LoVo (cell line): ENCODE measurements around the gene FGD3.
"Not testable (repeated sequence)": the region's sequence is repeated elsewhere in the genome, so short reads cannot be mapped to it uniquely, and the experiment has no call there.

Source experiments
- DNase-seq: peaks from one replicate; pipeline ENCODE4 v3.0.0-alpha.2; 2016; ENCODE audit warnings: low spot score

FGD3 gene

GRCh38 chr9:92947268-92948037 lies at the start of gene FGD3:
TSS of gene FGD3 (plus strand) at chr9:92947523. CDS start at chr9:92976257, 28,734 bp downstream.
- DNase-seq: peak; percentile 16

- not testable (repeated sequence) for DNase-seq
Measured at GRCh38 chr9:92905137-92905536, 42.2 kb upstream of the FGD3 start.

GRCh38 chr9:92911511-92912475 lies 35.5 kb upstream of the FGD3 start:
- no peak for DNase-seq

GRCh38 chr9:92917176-92917800 lies 30.0 kb upstream of the FGD3 start:
- DNase-seq: no peak

- DNase-seq: no peak
Measured at GRCh38 chr9:92920437-92920836, 26.9 kb upstream of the FGD3 start.

- DNase-seq: no peak
Measured at GRCh38 chr9:92931606-92932005, 15.7 kb upstream of the FGD3 start.

- DNase-seq: no peak
Measured at GRCh38 chr9:92934321-92934720, 13.0 kb upstream of the FGD3 start.

- no peak for DNase-seq
Measured at GRCh38 chr9:92938025-92938424, 9.3 kb upstream of the FGD3 start.

- no peak for DNase-seq
Measured at GRCh38 chr9:92941861-92942260, 5.5 kb upstream of the FGD3 start.

GRCh38 chr9:92942688-92943616 lies 4.4 kb upstream of the FGD3 start:
- DNase-seq: no peak

GRCh38 chr9:92944921-92945320 lies 2.4 kb upstream of the FGD3 start:
- DNase-seq: no peak

GRCh38 chr9:92945796-92946195 lies 1.5 kb upstream of the FGD3 start:
- DNase-seq: no peak

- DNase-seq: no peak
Measured at GRCh38 chr9:92948038-92948534, 763 bp downstream of the FGD3 start.

GRCh38 chr9:92948632-92949031 lies 1.3 kb downstream of the FGD3 start:
- DNase-seq: no peak

GRCh38 chr9:92949266-92949982 lies 2.1 kb downstream of the FGD3 start:
- DNase-seq: no peak

GRCh38 chr9:92950359-92950955 lies 3.1 kb downstream of the FGD3 start:
- DNase-seq: no peak

- peak; percentile 24 for DNase-seq
Measured at GRCh38 chr9:92952906-92953610, 5.7 kb downstream of the FGD3 start.

GRCh38 chr9:92954049-92954861 lies 6.9 kb downstream of the FGD3 start:
- peak; percentile 95 for DNase-seq

- DNase-seq: no peak
Measured at GRCh38 chr9:92954886-92955285, 7.6 kb downstream of the FGD3 start.
